ENCODE measurements around the gene IL15RA. TPM values are rescaled to one million over a fixed set of nuclear protein-coding genes. Genes with fewer than 3 reads are reported as not detected.
"Not testable (repeated sequence)": the region's sequence is repeated elsewhere in the genome, so short reads cannot be mapped to it uniquely, and the experiment has no call there.

Gene IL15RA
- total and polyA plus RNA-seq, 4 donors = 6.6 to 10.7 (median 9.4) TPM

DNA sequence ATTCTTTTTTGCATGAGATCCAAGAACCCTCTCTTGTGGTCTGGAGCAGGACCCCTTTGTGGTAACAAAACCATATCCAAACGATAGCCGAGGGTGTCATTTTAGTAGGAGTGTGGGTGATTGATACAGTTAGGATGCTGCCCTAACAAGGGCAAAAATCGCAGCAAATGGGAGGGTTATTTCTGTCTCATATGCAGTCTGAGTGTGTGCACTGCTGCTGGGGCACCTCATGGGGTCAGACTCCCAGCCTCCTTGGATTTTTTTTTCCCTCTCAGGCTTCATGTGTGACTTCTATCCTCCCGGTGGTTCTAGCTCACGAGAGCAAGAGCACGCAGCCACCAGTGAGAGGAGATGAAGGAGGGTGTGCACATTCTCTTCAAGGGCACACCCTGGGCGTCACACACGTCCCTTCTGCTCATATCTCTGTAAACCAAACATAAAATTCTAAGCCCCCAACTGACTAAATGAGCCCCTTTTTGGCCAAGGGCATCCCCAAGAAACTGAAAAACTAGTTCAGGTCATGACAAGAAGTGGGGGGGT lies 28.6 kb upstream of the IL15RA start:
- Histone ChIP-seq H3K27me3 (ENCODE audit: control insufficient read depth in 4 of 4, insufficient read depth in 4 of 4, low read length in 3 of 4) (no peaks in the 10 kb centered on the region), H3K36me3 (ENCODE audit: control insufficient read depth in 4 of 4, insufficient read depth in 3 of 4, low read depth in 1 of 4, low read length in 3 of 4) (no peaks in the 10 kb centered on the region), H3K4me1 (ENCODE audit: control insufficient read depth in 4 of 4, insufficient read depth in 4 of 4, low read length in 3 of 4) (no peaks in the 10 kb centered on the region), H3K9ac (ENCODE audit: low read depth in 1 of 2, low read length in 2 of 2) (no peak overlapping the region), H3K4me3 (ENCODE audit: low read depth in 1 of 3, low read length in 3 of 3) (no peak overlapping the region), H3K9me3 (ENCODE audit: control insufficient read depth in 4 of 4, low read length in 3 of 4) (peaks cover 0 to 9% (median 1%) of the 10 kb centered on the region in 4 donors), H3K27ac (ENCODE audit: low read depth in 1 of 2, low read length in 2 of 2) (no peak overlapping the region)
- DNase-seq (ENCODE audit: low spot score) = peak; percentile 65
- TF ChIP-seq NR2F2 (IDR thresholded peaks at IDR 0.05) = no peak
- TF ChIP-seq HNF4A (conservative IDR thresholded peaks at IDR 0.05) = no peak
- no peak for TF ChIP-seq SP1 (IDR thresholded peaks at IDR 0.05)
- TF ChIP-seq FOXA1 (IDR thresholded peaks at IDR 0.05) = no peak
- TF ChIP-seq RAD21 (IDR thresholded peaks at IDR 0.05) = no peak
- no peak for TF ChIP-seq TAF1 (conservative IDR thresholded peaks at IDR 0.05)
- TF ChIP-seq, protein P1, sequence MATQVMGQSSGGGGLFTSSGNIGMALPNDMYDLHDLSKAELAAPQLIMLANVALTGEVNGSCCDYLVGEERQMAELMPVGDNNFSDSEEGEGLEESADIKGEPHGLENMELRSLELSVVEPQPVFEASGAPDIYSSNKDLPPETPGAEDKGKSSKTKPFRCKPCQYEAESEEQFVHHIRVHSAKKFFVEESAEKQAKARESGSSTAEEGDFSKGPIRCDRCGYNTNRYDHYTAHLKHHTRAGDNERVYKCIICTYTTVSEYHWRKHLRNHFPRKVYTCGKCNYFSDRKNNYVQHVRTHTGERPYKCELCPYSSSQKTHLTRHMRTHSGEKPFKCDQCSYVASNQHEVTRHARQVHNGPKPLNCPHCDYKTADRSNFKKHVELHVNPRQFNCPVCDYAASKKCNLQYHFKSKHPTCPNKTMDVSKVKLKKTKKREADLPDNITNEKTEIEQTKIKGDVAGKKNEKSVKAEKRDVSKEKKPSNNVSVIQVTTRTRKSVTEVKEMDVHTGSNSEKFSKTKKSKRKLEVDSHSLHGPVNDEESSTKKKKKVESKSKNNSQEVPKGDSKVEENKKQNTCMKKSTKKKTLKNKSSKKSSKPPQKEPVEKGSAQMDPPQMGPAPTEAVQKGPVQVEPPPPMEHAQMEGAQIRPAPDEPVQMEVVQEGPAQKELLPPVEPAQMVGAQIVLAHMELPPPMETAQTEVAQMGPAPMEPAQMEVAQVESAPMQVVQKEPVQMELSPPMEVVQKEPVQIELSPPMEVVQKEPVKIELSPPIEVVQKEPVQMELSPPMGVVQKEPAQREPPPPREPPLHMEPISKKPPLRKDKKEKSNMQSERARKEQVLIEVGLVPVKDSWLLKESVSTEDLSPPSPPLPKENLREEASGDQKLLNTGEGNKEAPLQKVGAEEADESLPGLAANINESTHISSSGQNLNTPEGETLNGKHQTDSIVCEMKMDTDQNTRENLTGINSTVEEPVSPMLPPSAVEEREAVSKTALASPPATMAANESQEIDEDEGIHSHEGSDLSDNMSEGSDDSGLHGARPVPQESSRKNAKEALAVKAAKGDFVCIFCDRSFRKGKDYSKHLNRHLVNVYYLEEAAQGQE (IDR thresholded peaks at IDR 0.05) = no peak
- no peak for TF ChIP-seq GABPA (IDR thresholded peaks at IDR 0.05 in 1 of 2, conservative IDR thresholded peaks at IDR 0.05 in 1 of 2)
- no peak for TF ChIP-seq HNF4G (IDR thresholded peaks at IDR 0.05)
- no peak for TF ChIP-seq RXRA (IDR thresholded peaks at IDR 0.05)
- TF ChIP-seq, protein P2, sequence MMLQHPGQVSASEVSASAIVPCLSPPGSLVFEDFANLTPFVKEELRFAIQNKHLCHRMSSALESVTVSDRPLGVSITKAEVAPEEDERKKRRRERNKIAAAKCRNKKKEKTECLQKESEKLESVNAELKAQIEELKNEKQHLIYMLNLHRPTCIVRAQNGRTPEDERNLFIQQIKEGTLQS (IDR thresholded peaks at IDR 0.05) = no peak
- TF ChIP-seq, protein P3, sequence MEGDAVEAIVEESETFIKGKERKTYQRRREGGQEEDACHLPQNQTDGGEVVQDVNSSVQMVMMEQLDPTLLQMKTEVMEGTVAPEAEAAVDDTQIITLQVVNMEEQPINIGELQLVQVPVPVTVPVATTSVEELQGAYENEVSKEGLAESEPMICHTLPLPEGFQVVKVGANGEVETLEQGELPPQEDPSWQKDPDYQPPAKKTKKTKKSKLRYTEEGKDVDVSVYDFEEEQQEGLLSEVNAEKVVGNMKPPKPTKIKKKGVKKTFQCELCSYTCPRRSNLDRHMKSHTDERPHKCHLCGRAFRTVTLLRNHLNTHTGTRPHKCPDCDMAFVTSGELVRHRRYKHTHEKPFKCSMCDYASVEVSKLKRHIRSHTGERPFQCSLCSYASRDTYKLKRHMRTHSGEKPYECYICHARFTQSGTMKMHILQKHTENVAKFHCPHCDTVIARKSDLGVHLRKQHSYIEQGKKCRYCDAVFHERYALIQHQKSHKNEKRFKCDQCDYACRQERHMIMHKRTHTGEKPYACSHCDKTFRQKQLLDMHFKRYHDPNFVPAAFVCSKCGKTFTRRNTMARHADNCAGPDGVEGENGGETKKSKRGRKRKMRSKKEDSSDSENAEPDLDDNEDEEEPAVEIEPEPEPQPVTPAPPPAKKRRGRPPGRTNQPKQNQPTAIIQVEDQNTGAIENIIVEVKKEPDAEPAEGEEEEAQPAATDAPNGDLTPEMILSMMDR (IDR thresholded peaks at IDR 0.05; ENCODE audit: low read depth, low read length, missing input control) = no peak
- WGBS = 75% methylated on average over 8 of the region's 8 CpGs

DNA sequence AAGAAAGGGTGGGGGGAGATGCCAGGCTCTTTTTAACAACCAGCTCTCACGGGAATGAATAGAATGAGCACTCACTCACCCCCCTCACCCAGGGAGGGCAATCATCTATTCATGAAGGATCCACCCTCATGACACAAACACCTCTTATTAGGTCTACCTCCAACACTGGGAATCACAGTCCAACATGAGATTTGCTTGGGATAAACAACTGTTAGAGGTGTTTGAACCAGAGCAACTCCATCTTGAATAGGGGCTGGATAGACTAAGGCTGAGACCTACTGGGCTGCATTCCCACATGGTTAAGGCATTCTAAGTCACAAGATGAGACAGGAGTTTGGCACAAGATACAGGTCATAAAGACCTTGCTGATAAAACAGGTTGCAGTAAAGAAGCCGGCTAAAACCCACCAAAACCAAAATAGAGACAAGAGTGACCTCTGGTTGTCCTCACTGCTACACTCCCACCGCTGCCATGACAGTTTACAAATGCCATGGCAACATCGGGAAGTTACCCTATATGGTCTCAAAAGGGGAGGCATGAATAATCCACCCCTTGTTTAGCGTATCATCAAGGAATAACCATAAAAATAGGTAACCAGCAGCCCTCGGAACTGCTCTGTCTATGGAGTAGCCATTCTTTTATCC lies 27.9 kb upstream of the IL15RA start:
- H3K27me3 ChIP-seq (ENCODE audit: control insufficient read depth in 4 of 4, insufficient read depth in 4 of 4, low read length in 3 of 4); H3K4me3 ChIP-seq (ENCODE audit: low read depth in 1 of 3, low read length in 3 of 3); H3K36me3 ChIP-seq (ENCODE audit: control insufficient read depth in 4 of 4, insufficient read depth in 3 of 4, low read depth in 1 of 4, low read length in 3 of 4); DNase-seq (ENCODE audit: low spot score); H3K9ac ChIP-seq (ENCODE audit: low read depth in 1 of 2, low read length in 2 of 2); H3K4me1 ChIP-seq (ENCODE audit: control insufficient read depth in 4 of 4, insufficient read depth in 4 of 4, low read length in 3 of 4); H3K27ac ChIP-seq (ENCODE audit: low read depth in 1 of 2, low read length in 2 of 2); H3K9me3 ChIP-seq (ENCODE audit: control insufficient read depth in 4 of 4, low read length in 3 of 4): not testable (repeated sequence)
- WGBS = 70% methylated on average over 6 of the region's 6 CpGs
